CD4-positive, alpha-beta T cell treated with Interleukin-4 for 1 hour (primary cell): ENCODE results near the gene DNPH1.

Experiments
- DNase-seq, 2 donors: peaks; one replicate each; pipeline ENCODE4 v3.0.0-alpha.2; 2020 to 2022

Gene DNPH1

DNA sequence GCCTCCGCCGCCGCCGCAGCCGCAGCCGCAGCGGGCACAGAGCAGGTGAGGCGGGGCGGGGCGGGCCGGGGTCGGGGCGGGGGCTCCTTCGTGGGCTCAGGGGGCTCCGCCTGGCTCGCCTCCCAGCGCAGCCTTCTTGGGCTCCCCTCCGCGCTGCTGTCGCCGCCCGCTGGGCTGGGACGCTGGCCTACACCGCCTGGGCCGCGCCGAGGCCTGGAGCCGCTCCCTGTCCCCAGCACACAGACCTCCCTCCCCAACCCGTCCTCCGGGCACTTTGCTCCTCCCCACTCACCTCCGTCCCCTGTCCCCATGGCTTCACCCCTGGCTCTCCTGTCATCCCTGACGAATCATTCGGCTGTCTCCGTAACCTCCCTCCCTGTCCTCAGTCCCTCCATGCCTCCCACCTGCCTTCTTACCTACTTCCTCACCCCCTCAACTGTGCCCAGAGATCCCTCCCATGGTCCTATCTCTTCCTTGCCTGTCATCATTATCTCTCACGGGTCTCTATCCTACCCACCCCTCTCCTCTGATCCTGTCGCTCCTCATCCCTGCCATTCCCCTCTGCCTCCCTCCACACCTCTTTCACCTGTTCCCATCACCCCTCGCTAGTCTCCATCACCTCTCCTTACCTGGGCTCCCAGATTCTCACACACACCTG lies 14.5 kb upstream of the DNPH1 start:
- no peak for DNase-seq

- peak; percentile 36 to 43 for DNase-seq
Observed at GRCh38 chr6:43242908-43243663, 13.8 kb upstream of the DNPH1 start, which contains the start of gene TTBK1. Gene TTBK1, plus strand, starts transcription at chr6:43243481. Its CDS starts 3,180 bp downstream, at chr6:43246661.

- DNase-seq, result no peak
Observed at GRCh38 chr6:43241446-43241845, 12.2 kb upstream of the DNPH1 start.

- no peak for DNase-seq
Observed at GRCh38 chr6:43240950-43241349, 11.7 kb upstream of the DNPH1 start.

GRCh38 chr6:43239054-43239453 lies 9.8 kb upstream of the DNPH1 start:
- no peak for DNase-seq

DNA sequence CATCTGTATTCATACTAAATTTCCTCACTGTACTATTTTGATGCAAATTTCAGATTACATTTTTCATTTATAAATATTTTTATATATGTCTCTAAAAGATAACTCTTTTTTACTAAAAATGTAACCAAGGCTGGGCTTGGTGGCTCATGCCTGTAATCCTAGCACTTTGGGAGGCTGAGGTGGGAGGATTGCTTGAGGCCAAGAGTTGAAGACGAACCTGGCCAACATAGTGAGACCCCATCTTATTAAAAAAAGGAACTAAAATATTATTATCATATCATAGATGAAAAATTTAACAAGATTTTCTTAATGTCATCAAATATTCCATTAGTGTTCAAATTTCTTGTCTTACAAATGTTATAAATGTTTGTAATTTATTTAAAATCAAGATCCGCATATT lies 6.6 kb upstream of the DNPH1 start:
- DNase-seq, result no peak

DNA sequence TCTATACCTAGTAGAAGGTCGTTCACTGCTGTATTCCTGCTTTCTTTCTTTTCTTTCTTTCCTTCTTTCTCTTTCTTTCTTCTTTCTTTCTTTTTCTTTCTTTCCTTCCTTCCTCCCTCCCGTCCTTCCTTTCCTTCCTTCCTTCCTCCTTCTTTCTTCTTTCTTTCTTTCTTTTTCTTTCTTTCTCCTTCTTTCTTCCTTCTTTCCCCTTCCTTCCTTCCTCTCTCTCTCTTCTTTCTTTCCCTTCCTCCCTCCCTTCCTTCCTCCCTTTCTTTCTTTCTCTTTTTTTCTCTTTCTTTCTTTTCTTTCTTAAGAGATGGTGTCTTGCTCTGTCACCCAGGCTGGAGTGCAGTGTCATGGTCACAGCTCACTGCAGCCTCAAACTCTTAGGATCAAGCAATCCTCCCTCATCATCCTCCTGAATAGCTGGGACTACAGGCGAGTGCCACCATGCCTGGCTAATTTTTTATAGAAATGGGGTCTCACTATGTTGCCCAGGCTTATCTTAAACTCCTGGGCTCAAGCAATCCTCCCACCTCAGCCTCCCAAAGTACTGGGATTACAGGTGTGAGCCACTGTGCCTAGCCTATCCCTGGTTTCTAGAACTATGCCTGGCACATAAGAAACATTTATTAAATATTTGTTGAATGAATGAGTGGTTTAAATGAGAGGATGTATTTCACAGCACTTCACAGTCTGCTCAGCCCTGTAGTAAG lies 2.6 kb upstream of the DNPH1 start:
- DNase-seq, result no peak

GRCh38 chr6:43231053-43231452 lies 1.8 kb upstream of the DNPH1 start:
- no peak for DNase-seq

GRCh38 chr6:43229803-43230620 lies 731 bp upstream of the DNPH1 start:
- DNase-seq, result no peak

- no peak for DNase-seq
Observed at GRCh38 chr6:43226192-43226851, 3.0 kb downstream of the DNPH1 start.

DNA sequence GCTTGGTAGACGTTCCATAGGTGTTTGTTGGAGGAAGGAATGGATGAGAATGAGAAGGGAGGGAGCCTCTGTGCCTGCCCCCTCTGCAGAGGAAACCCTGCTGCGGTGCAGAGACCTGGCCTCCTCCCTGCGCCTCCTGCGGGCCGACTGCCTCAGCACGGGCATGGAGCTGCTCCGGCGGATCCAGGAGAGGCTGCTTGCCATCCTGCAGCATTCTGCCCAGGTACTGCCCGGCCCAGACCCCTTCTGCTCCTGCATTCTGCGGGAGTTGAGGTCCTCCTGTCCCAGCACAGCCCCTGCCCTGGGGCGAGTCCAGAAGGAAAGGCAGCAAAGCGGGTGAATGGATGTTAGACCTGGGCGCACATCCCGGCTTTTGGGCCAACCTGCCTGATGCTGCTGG lies 6.1 kb downstream of the DNPH1 start:
- no peak for DNase-seq

- DNase-seq, result no peak
Observed at GRCh38 chr6:43222418-43223059, 6.7 kb downstream of the DNPH1 start.

DNA sequence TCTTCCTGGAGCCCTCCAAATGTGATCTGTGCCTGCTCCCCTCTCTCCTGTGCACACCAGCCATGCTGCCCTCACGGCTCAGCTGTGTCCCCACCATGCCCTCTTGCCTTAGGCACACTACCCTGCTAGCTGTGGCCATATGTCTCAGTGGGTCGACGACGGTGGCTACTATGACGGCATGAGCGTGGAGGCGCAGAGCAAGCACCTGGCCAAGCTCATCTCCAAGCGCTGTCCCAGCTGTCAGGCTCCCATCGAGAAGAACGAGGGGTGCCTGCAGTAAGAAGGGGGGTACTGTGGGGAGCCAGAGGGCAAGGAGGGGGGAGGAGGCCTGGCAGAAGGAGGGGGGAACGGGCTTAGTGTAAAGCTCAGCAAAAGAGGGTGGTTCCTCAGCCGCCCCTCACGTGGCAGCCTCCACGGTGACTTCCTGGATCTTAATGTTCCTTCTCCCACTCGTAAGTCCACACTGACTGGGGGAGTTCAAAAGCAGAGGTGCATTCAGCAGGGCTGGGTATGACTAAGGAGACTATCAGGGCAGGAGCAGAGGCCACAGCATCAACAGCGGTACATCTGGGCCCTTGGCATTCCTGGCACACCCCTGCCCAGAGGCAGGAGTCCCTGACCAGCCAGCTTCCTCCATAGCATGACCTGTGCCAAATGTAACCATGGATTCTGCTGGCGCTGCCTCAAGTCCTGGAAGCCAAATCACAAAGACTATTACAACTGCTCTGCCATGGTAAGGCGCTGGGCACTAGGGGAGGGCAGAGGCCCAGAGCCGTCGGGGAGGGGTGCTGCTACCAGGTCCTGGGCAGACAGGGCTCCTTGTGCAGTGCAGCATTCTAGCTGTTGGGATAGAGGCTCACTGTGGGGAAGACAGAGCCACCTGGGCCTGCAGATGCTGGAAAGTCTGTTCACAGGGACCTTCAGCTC lies 8.0 kb downstream of the DNPH1 start:
- DNase-seq, result no peak

DNA sequence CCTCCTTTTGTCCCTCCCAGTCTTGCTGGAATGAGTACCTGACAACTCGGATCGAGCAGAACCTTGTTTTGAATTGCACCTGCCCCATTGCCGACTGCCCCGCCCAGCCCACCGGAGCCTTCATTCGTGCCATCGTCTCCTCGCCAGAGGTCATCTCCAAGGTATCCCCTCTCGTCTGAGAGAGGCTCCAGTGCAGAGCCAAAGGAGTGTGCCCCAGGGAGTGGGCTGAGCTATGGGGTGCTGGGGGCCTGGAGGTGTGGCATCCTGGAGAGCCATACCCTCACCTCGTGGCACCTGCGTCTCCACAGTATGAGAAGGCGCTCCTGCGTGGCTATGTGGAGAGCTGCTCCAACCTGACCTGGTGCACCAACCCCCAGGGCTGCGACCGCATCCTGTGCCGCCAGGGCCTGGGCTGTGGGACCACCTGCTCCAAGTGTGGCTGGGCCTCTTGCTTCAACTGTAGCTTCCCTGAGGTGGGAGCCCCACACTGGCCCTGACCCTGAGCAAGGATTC lies 8.8 kb downstream of the DNPH1 start:
- no peak for DNase-seq

GRCh38 chr6:43219814-43220213 lies 9.5 kb downstream of the DNPH1 start:
- DNase-seq, result no peak

- DNase-seq, result no peak
Observed at GRCh38 chr6:43219119-43219518, 10.2 kb downstream of the DNPH1 start.

DNA sequence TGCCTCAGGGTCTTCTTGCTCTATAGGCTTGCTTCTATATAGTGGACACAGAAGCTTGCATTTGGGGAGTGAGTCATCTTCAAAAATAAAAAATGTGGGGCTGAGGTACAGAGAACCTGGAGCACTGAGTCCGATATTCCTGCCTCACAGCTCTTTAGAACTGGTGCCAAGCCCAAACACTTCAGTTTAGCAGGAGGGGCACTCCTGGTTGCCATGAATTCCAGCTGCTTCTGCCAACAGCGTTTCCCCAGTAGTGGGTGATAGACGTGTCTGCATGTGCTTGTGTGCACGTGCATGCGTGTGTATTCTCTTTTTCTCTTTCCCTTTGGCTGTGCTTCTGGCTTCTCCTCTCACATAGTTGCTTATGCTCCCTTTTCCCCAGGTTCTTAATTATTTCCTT lies 11.9 kb downstream of the DNPH1 start:
- DNase-seq, result no peak

GRCh38 chr6:43216200-43216599 lies 13.1 kb downstream of the DNPH1 start:
- no peak for DNase-seq

GRCh38 chr6:43215066-43215465 lies 14.2 kb downstream of the DNPH1 start:
- DNase-seq, result no peak

DNA sequence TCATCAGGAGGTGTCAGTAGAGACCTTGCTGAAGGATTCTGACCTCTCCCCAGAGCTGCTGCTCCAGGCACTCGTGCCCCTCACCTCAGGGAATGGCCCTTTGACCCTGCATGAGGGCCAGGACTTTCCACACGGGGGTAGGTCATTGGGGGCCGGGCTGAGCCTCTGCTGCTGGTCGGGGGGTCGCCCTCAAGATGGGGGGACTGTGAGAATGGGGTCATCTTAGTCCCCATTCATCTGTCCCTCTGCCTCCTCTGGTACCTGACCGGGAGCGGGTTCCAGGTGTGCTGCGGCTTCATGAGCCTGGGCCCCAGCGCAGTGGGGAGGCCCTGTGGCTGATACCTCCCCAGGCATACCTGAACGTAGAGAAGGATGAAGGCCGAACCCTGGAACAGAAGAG lies 15.8 kb downstream of the DNPH1 start:
- no peak for DNase-seq

GRCh38 chr6:43211955-43212354 lies 17.3 kb downstream of the DNPH1 start:
- DNase-seq, result no peak
